Pancreas (tissue), 10 donors: Measurements from ENCODE around the gene MT1A. TPM values are rescaled to one million over a fixed set of nuclear protein-coding genes. Genes with fewer than 3 reads are reported as not detected.

ENCODE experiments used
- ATAC-seq, 4 donors: fragments of 200-7000 bp; cut with Tn5 transposase; one replicate each; pipeline versions ENCODE4 v1.8.0 to v1.9.1; 2020; ENCODE audit warnings: mild to moderate bottlenecking in 4 of 4, moderate library complexity in 4 of 4
- DNase-seq, 6 donors: peaks; one replicate each; pipeline ENCODE4 v3.0.0-alpha.2; 2020
- FAIRE-seq: peaks from 2 replicates; lab custom pipeline; 2012; peaks lifted over from hg19 to GRCh38; lab: Jason Lieb, UNC
- H3K27ac ChIP-seq, 4 donors: fragments of 200-600 bp; sonication (generic); 1 replicate in 3 of 4; 2 replicates in 1 of 4; pipeline versions ENCODE4 v1.5.0 to v1.8.0; 2020
- H3K27me3 ChIP-seq, 4 donors: fragments of 200-600 bp; one replicate each; pipeline ENCODE4 v1.8.0; 2021
- H3K36me3 ChIP-seq, 3 donors: fragments of 200-600 bp; sonication (generic) in 1 of 3; one replicate each; pipeline versions ENCODE4 v1.5.0 to v1.8.0; 2020 to 2021
- H3K4me1 ChIP-seq, 3 donors: fragments of 200-600 bp; one replicate each; pipeline ENCODE4 v1.8.0; 2021
- H3K4me3 ChIP-seq, 4 donors: fragments of 200-600 bp; sonication (generic) in 2 of 4; one replicate each; pipeline versions ENCODE4 v1.5.0 to v1.8.0; 2020 to 2021
- H3K9me3 ChIP-seq, 4 donors: fragments of 200-600 bp; one replicate each; pipeline ENCODE4 v1.8.0; 2021
- CTCF ChIP-seq, 4 donors: fragments of 200-600 bp; sonication (generic) in 3 of 4; IDR thresholded peaks; one replicate each; pipeline versions ENCODE4 v1.5.0 to v1.8.0; 2021; ENCODE audit warnings: antibody characterized with exemption in 4 of 4
- WGBS, 2 donors: extraction: QIAGEN DNeasy Blood & Tissue Kit; methylation state at CpG; one replicate each; pipeline ENCODE4 v1.1.7; 2013; 5-methylcytosine and 5-hydroxymethylcytosine counted together
- intact Hi-C, 3 donors: fragments of 100-400 bp; cut with DNase I; formaldehyde crosslinking; loops; one replicate each; pipeline versions ENCODE4 v1.11.1 to v1.14.2; 2022
- polyA plus RNA-seq, 2 donors: library from polyadenylated mRNA; stranded (reverse); fragments of 200-250 nt; gene quantifications; one replicate each; pipeline ENCODE4 v1.2.3, GENCODE V29; 2013
- total RNA-seq, 6 donors: library from RNA; stranded (reverse); fragmentation: NEBNext Ultra II Directional in 4 of 6; extraction: Animal tissue kit (Norgen Biotek cat#: 25700) in 4 of 6; gene quantifications; one replicate each; pipeline versions ENCODE4 v1.2.1 to v1.2.4, GENCODE V29; 2021 to 2023
- donor health status: healthy with polysubstance abuse.
- donor health status: DM: no; HTN: no; CAD: no; lungs with moderate emphysema.
- donor health status: DM: no; HTN: no; CAD: no.
- donor health status: control.
- donor health status: control.
- donor health status: Bipolar disorder and iron deficiency.
- donor health status: DM: yes; HTN: yes; CAD: no.
- donor health status: DM: no; HTN: no; CAD: no.
- donor health status: DM: no; HTN: no; CAD: no.
- donor health status: DM: yes; HTN: yes; CAD: no.

MT1A gene
- total and polyA plus RNA-seq, 8 donors: 1.6 to 66.7 (median 4.4) TPM

GRCh38 chr16:56633535-56633934, 4.9 kb upstream of the MT1A start:
- WGBS, 2 donors: 61 to 67% methylated on average over 7 of the region's 7 CpGs
- intact Hi-C loops: no loop called here

GRCh38 chr16:56634715-56635440, 3.6 kb upstream of the MT1A start:
- TF ChIP-seq CTCF (IDR thresholded peaks at IDR 0.05): no peak
- Histone ChIP-seq H3K9me3 (no peaks in the 10 kb centered on the region), H3K27me3 (no peaks in the 10 kb centered on the region), H3K4me1 (peaks cover 0 to 12% (median 8%) of the 10 kb centered on the region in 3 donors), H3K27ac (no peak overlapping the region), H3K36me3 (no peaks in the 10 kb centered on the region), H3K4me3 (no peak overlapping the region)
- no peak for ATAC-seq
- no peak for DNase-seq
- no peak for FAIRE-seq
- 74 to 75% methylated on average over 47 of the region's 47 CpGs for whole genome bisulfite sequencing, 2 donors
- intact Hi-C loops: no loop called here

More at GRCh38 chr16:56633535-56633934, 4.9 kb upstream of the MT1A start:
- no peak for TF ChIP-seq CTCF (IDR thresholded peaks at IDR 0.05)
- DNase-seq (no peak), FAIRE-seq (no peak), ATAC-seq (no peak)
- no peak overlapping the region for H3K27ac ChIP-seq
- no peak overlapping the region for H3K4me3 ChIP-seq
- no peaks in the 10 kb centered on the region for H3K36me3 ChIP-seq
- peaks cover 0 to 3% (median 1%) of the 10 kb centered on the region in 3 donors for H3K4me1 ChIP-seq
- no peaks in the 10 kb centered on the region for H3K27me3 ChIP-seq
- no peaks in the 10 kb centered on the region for H3K9me3 ChIP-seq

- WGBS, 2 donors: 74 to 81% methylated on average over 24 to 40 of the region's 40 CpGs
- no peaks in the 10 kb centered on the region for H3K9me3 ChIP-seq
- no peaks in the 10 kb centered on the region for H3K27me3 ChIP-seq
- no peak for ATAC-seq
- no peak overlapping the region for H3K27ac ChIP-seq
- DNase-seq: no peak
- no peaks in the 10 kb centered on the region for H3K36me3 ChIP-seq
- H3K4me3 ChIP-seq: no peak overlapping the region
- H3K4me1 ChIP-seq: peaks cover 0 to 12% (median 8%) of the 10 kb centered on the region in 3 donors
- no peak for FAIRE-seq
- TF ChIP-seq CTCF (IDR thresholded peaks at IDR 0.05): no peak
- intact Hi-C loops: no loop called here
Measured at GRCh38 chr16:56635441-56635967, 3.0 kb upstream of the MT1A start.

GRCh38 chr16:56636616-56637413, 1.7 kb upstream of the MT1A start:
- Histone ChIP-seq H3K27ac (no peak overlapping the region), H3K4me3 (no peak overlapping the region), H3K27me3 (no peaks in the 10 kb centered on the region), H3K36me3 (no peaks in the 10 kb centered on the region), H3K9me3 (no peaks in the 10 kb centered on the region), H3K4me1 (peaks cover 0 to 12% (median 8%) of the 10 kb centered on the region in 3 donors)
- no peak for TF ChIP-seq CTCF (IDR thresholded peaks at IDR 0.05)
- WGBS, 2 donors: 85 to 90% methylated on average over 9 of the region's 9 CpGs
- FAIRE-seq: no peak
- intact Hi-C loops: no loop called here
- no peak for DNase-seq
- no peak for ATAC-seq
